Panc1 (cell line): Measurements from ENCODE around the gene CPLANE1. TPM values are rescaled to one million over a fixed set of nuclear protein-coding genes. Genes with fewer than 3 reads are reported as not detected.
"Not testable (repeated sequence)": the region's sequence is repeated elsewhere in the genome, so short reads cannot be mapped to it uniquely, and the experiment has no call there.

Experiments used
- ATAC-seq: fragments of 200-7000 bp; cut with Tn5 transposase; 2 replicates; pipeline ENCODE4 v1.9.1; 2020; ENCODE audit warnings: mild to moderate bottlenecking, moderate library complexity
- BruUV-seq: library from RNA; stranded (reverse); fragments of 400-500 nt; replicated peaks from 2 replicates; lab custom pipeline; 2021; lab: Mats Ljungman, UMichigan
- CTCF ChIA-PET: fragments of 300-600 bp; sonication (Branson Sonifier 250); formaldehyde crosslinking; loops from one replicate; lab custom pipeline; 2022; ENCODE audit warnings: antibody characterized with exemption; lab: Charles Lee
- POLR2A ChIA-PET: fragments of 300-600 bp; sonication (Branson Sonifier 250); formaldehyde crosslinking; loops from one replicate; lab custom pipeline; 2022; ENCODE audit warnings: antibody characterized with exemption; lab: Charles Lee
- DNase-seq: peaks from one replicate; pipeline ENCODE4 v3.0.0-alpha.2; 2010; ENCODE audit warnings: low read depth, low spot score
- H3K27ac ChIP-seq: 2 replicates; pipeline ENCODE4 v1.5.1; 2011; ENCODE audit warnings: mild to moderate bottlenecking, low read length, inconsistent platforms
- H3K27me3 ChIP-seq: fragments of 200-500 bp; sonication (Bioruptor generic); 2 replicates; pipeline ENCODE4 v1.6.0; 2014; ENCODE audit warnings: low read length, inconsistent platforms; ENCODE audit not compliant: control insufficient read depth, insufficient read depth
- H3K36me3 ChIP-seq: fragments of 200-500 bp; sonication (Bioruptor generic); 2 replicates; pipeline ENCODE4 v1.5.1; 2014; ENCODE audit warnings: inconsistent platforms, mild to moderate bottlenecking, low read length, moderate library complexity; ENCODE audit not compliant: control insufficient read depth, insufficient read depth
- H3K4me1 ChIP-seq: 2 replicates; pipeline ENCODE4 v1.5.1; 2011; ENCODE audit warnings: inconsistent platforms, mild to moderate bottlenecking, low read length, moderate library complexity; ENCODE audit not compliant: control insufficient read depth, insufficient read depth
- H3K4me3 ChIP-seq, 2 experiments: 2 replicates each; pipeline ENCODE4 v1.5.1; 2011 to 2012; ENCODE audit warnings: low read depth in 2 of 2, low read length in 2 of 2, mild to moderate bottlenecking in 2 of 2, inconsistent platforms in 1 of 2, moderate library complexity in 1 of 2
- H3K9me3 ChIP-seq: fragments of 200-500 bp; sonication (Bioruptor generic); 2 replicates; pipeline ENCODE4 v1.5.1; 2014; ENCODE audit warnings: low read depth, mild to moderate bottlenecking, inconsistent platforms, low read length, moderate library complexity; ENCODE audit not compliant: control insufficient read depth, insufficient read depth
- POLR2AphosphoS5 ChIP-seq: IDR thresholded peaks from 2 replicates; pipeline ENCODE4 v1.6.1; 2012; ENCODE audit warnings: mild to moderate bottlenecking, low read depth, low read length, moderate library complexity
- REST ChIP-seq, 2 experiments: IDR thresholded peaks; 2 replicates each; pipeline ENCODE4 v1.6.1; 2011 to 2012; ENCODE audit warnings: low read depth in 2 of 2, control low read depth in 1 of 2, low read length in 1 of 2, mild to moderate bottlenecking in 1 of 2, moderate library complexity in 1 of 2; ENCODE audit not compliant: insufficient read depth in 1 of 2
- SIN3A ChIP-seq: IDR thresholded peaks from 2 replicates; pipeline ENCODE4 v1.6.1; 2012; ENCODE audit warnings: low read depth, mild to moderate bottlenecking, low read length, moderate library complexity, borderline replicate concordance; ENCODE audit not compliant: insufficient read depth
- TCF7L2 ChIP-seq: IDR thresholded peaks from 2 replicates; pipeline ENCODE4 v1.6.1; 2011; ENCODE audit warnings: mild to moderate bottlenecking, low read depth, low read length, inconsistent platforms
- in situ Hi-C: cut with HindIII; loops from 2 replicates; pipeline ENCODE4 v1.10.0; 2016; ENCODE audit warnings: low sequenced_read_pairs, low pct_unique_long_range_greater_than_20kb
- intact Hi-C: fragments of 100-400 bp; cut with micrococcal nuclease; formaldehyde crosslinking; loops from one replicate; pipeline ENCODE4 v1.10.0; 2022; ENCODE audit not compliant: unreplicated experiment
- total RNA-seq: library from RNA; stranded (reverse); gene quantifications from one replicate; pipeline ENCODE4 v1.2.1, GENCODE V29; 2021; ENCODE audit not compliant: unreplicated experiment
- TF ChIP-seq, protein P1 (sequence below): fragments of 450-650 bp; IDR thresholded peaks from 2 replicates; pipeline ENCODE4 v1.5.1; 2017; ENCODE audit warnings: mild to moderate bottlenecking

The CPLANE1 gene
- total RNA-seq, 1 experiment from 2014 or later = 18.1 TPM

DNA sequence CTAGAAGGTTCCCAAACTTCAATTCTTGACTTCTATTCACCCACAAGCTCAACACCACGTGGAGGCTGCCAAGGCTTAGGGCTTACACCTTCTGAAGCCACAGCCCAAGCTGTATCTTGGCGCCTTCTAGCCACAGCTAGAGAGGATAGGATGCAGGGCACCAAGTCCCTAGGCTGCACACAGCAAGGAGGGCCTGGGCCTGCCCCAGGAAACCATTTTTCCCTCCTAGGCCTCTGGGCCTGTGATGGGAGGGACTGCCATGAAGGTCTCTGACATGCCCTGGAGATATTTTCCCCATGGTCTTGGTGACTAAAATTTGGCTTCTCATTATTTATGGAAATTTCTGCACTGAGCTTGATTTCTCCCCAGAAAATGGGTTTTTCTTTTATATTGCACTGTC is 112.5 kb downstream of the CPLANE1 start:
- Histone ChIP-seq H3K27me3 (no peaks in the 10 kb centered on the region), H3K27ac (no peak overlapping the region), H3K36me3 (0 out of 2 replicates have a peak, but pooled peaks cover 1% of the 10 kb centered on the region), H3K9me3 (no peaks in the 10 kb centered on the region), H3K4me1 (no peaks in the 10 kb centered on the region), H3K4me3 (no peak overlapping the region)
- ATAC-seq = no peak
- CTCF ChIA-PET = no interaction called here
- DNase-seq = no peak
- intact Hi-C loops (no loop called here), in situ Hi-C loops (no loop called here)
- TF ChIP-seq REST (IDR thresholded peaks at IDR 0.05; ENCODE audit: insufficient read depth in 1 of 2, low read depth in 2 of 2, low read length in 1 of 2) = no peak
- no peak for TF ChIP-seq TCF7L2
- TF ChIP-seq SIN3A = no peak
- no peak for TF ChIP-seq POLR2AphosphoS5
- TF ChIP-seq, protein P1, sequence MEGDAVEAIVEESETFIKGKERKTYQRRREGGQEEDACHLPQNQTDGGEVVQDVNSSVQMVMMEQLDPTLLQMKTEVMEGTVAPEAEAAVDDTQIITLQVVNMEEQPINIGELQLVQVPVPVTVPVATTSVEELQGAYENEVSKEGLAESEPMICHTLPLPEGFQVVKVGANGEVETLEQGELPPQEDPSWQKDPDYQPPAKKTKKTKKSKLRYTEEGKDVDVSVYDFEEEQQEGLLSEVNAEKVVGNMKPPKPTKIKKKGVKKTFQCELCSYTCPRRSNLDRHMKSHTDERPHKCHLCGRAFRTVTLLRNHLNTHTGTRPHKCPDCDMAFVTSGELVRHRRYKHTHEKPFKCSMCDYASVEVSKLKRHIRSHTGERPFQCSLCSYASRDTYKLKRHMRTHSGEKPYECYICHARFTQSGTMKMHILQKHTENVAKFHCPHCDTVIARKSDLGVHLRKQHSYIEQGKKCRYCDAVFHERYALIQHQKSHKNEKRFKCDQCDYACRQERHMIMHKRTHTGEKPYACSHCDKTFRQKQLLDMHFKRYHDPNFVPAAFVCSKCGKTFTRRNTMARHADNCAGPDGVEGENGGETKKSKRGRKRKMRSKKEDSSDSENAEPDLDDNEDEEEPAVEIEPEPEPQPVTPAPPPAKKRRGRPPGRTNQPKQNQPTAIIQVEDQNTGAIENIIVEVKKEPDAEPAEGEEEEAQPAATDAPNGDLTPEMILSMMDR = no peak
- BruUV-seq = no TSS peak
- POLR2A ChIA-PET = no interaction called here

GRCh38 chr5:37135312-37135711 is 113.9 kb downstream of the CPLANE1 start:
- H3K27ac ChIP-seq, intact Hi-C loops, DNase-seq, H3K4me1 ChIP-seq, BruUV-seq, CTCF ChIA-PET, in situ Hi-C loops, H3K27me3 ChIP-seq, H3K36me3 ChIP-seq, H3K4me3 ChIP-seq, ATAC-seq, H3K9me3 ChIP-seq, POLR2A ChIA-PET: not testable (repeated sequence)

- ChIA-PET POLR2A (no interaction called here), CTCF (no interaction called here)
- Histone ChIP-seq H3K9me3 (no peaks in the 10 kb centered on the region), H3K4me3 (no peak overlapping the region), H3K27ac (no peak overlapping the region), H3K36me3 (no peaks in the 10 kb centered on the region), H3K27me3 (no peaks in the 10 kb centered on the region), H3K4me1 (no peaks in the 10 kb centered on the region)
- no peak for DNase-seq
- BruUV-seq = TSS peak; percentile 46
- in situ Hi-C loops (no loop called here), intact Hi-C loops (no loop called here)
- TF ChIP-seq POLR2AphosphoS5 = no peak
- TF ChIP-seq, protein P1 = no peak
- no peak for TF ChIP-seq TCF7L2
- TF ChIP-seq REST (IDR thresholded peaks at IDR 0.05; ENCODE audit: insufficient read depth in 1 of 2, low read depth in 2 of 2, low read length in 1 of 2) = no peak
- no peak for TF ChIP-seq SIN3A
- ATAC-seq = no peak
These were observed 115.2 kb downstream of the CPLANE1 start for GRCh38 chr5:37133939-37134338.
